Measurements from ENCODE around the gene PANX2.

DNA sequence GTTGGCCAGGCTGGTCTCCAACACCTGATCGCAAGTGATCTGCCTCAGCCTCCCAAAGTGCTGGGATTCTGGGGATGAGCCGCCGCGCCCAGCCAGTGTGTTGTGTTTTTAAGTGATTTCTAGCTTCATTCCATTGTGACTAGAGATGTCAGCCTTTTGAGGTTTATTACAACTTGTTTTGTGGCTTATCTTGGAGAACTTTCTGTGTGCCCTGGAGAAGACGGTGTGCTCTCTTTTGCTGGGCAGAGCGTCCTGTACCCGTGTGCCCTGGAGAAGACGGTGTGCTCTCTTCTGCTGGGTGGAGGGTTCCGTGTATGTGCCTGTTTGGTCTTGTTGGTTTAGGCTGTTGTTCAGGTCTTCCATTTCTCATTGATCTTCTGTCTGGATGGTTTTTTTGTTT is 42.7 kb downstream of the PANX2 start:
- TF ChIP-seq, protein P1, sequence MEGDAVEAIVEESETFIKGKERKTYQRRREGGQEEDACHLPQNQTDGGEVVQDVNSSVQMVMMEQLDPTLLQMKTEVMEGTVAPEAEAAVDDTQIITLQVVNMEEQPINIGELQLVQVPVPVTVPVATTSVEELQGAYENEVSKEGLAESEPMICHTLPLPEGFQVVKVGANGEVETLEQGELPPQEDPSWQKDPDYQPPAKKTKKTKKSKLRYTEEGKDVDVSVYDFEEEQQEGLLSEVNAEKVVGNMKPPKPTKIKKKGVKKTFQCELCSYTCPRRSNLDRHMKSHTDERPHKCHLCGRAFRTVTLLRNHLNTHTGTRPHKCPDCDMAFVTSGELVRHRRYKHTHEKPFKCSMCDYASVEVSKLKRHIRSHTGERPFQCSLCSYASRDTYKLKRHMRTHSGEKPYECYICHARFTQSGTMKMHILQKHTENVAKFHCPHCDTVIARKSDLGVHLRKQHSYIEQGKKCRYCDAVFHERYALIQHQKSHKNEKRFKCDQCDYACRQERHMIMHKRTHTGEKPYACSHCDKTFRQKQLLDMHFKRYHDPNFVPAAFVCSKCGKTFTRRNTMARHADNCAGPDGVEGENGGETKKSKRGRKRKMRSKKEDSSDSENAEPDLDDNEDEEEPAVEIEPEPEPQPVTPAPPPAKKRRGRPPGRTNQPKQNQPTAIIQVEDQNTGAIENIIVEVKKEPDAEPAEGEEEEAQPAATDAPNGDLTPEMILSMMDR (IDR thresholded peaks at IDR 0.05) = no peak
- no peak for TF ChIP-seq POLR2A (IDR thresholded peaks at IDR 0.05)
